ENCODE data around the gene G6PC1.
"Not testable (repeated sequence)": the region's sequence is repeated elsewhere in the genome, so short reads cannot be mapped to it uniquely, and the experiment has no call there.

The G6PC1 gene

GRCh38 chr17:42877037-42877436 lies 23.6 kb upstream of the G6PC1 start:
- H3K9ac ChIP-seq (ENCODE audit: low read length), result no peak overlapping the region
- H3K4me1 ChIP-seq (ENCODE audit: control insufficient read depth, insufficient read depth, low read length), result peaks cover 15% of the 10 kb centered on the region
- H3K27me3 ChIP-seq (ENCODE audit: control insufficient read depth, insufficient read depth, low read length), result peaks cover 23% of the 10 kb centered on the region
- H3K27ac ChIP-seq (ENCODE audit: low read depth, low read length), result no peak overlapping the region
- H3K4me3 ChIP-seq (ENCODE audit: low read depth, low read length), result no peak overlapping the region
- H3K36me3 ChIP-seq (ENCODE audit: control insufficient read depth, insufficient read depth, low read length), result no peaks in the 10 kb centered on the region
- H3K9me3 ChIP-seq (ENCODE audit: control insufficient read depth, insufficient read depth, low read depth, low read length), result no peaks in the 10 kb centered on the region

GRCh38 chr17:42878123-42878880 lies 22.3 kb upstream of the G6PC1 start:
- no peaks in the 10 kb centered on the region for H3K36me3 ChIP-seq (ENCODE audit: control insufficient read depth, insufficient read depth, low read length)
- peaks cover 15% of the 10 kb centered on the region for H3K4me1 ChIP-seq (ENCODE audit: control insufficient read depth, insufficient read depth, low read length)
- no peaks in the 10 kb centered on the region for H3K9me3 ChIP-seq (ENCODE audit: control insufficient read depth, insufficient read depth, low read depth, low read length)
- no peak overlapping the region for H3K27ac ChIP-seq (ENCODE audit: low read depth, low read length)
- H3K9ac ChIP-seq (ENCODE audit: low read length), result no peak overlapping the region
- H3K4me3 ChIP-seq (ENCODE audit: low read depth, low read length), result no peak overlapping the region
- peaks cover 23% of the 10 kb centered on the region for H3K27me3 ChIP-seq (ENCODE audit: control insufficient read depth, insufficient read depth, low read length)

GRCh38 chr17:42878924-42879595 lies 21.5 kb upstream of the G6PC1 start:
- no peaks in the 10 kb centered on the region for H3K36me3 ChIP-seq (ENCODE audit: control insufficient read depth, insufficient read depth, low read length)
- no peak overlapping the region for H3K9ac ChIP-seq (ENCODE audit: low read length)
- H3K9me3 ChIP-seq (ENCODE audit: control insufficient read depth, insufficient read depth, low read depth, low read length), result no peaks in the 10 kb centered on the region
- peaks cover 15% of the 10 kb centered on the region for H3K4me1 ChIP-seq (ENCODE audit: control insufficient read depth, insufficient read depth, low read length)
- peaks cover 23% of the 10 kb centered on the region for H3K27me3 ChIP-seq (ENCODE audit: control insufficient read depth, insufficient read depth, low read length)
- no peak overlapping the region for H3K4me3 ChIP-seq (ENCODE audit: low read depth, low read length)
- H3K27ac ChIP-seq (ENCODE audit: low read depth, low read length), result no peak overlapping the region

GRCh38 chr17:42879596-42879985 lies 21.0 kb upstream of the G6PC1 start:
- Histone ChIP-seq H3K9me3 (ENCODE audit: control insufficient read depth, insufficient read depth, low read depth, low read length) (no peaks in the 10 kb centered on the region), H3K4me3 (ENCODE audit: low read depth, low read length) (no peak overlapping the region), H3K4me1 (ENCODE audit: control insufficient read depth, insufficient read depth, low read length) (peaks cover 15% of the 10 kb centered on the region), H3K9ac (ENCODE audit: low read length) (no peak overlapping the region), H3K27ac (ENCODE audit: low read depth, low read length) (no peak overlapping the region), H3K36me3 (ENCODE audit: control insufficient read depth, insufficient read depth, low read length) (no peaks in the 10 kb centered on the region), H3K27me3 (ENCODE audit: control insufficient read depth, insufficient read depth, low read length) (peaks cover 23% of the 10 kb centered on the region)

- peaks cover 15% of the 10 kb centered on the region for H3K4me1 ChIP-seq (ENCODE audit: control insufficient read depth, insufficient read depth, low read length)
Observed at GRCh38 chr17:42880776-42881310, 19.8 kb upstream of the G6PC1 start.

GRCh38 chr17:42881706-42882105 lies 18.9 kb upstream of the G6PC1 start:
- peaks cover 23% of the 10 kb centered on the region for H3K27me3 ChIP-seq (ENCODE audit: control insufficient read depth, insufficient read depth, low read length)
- not testable (repeated sequence) for H3K27ac ChIP-seq (ENCODE audit: low read depth, low read length); H3K36me3 ChIP-seq (ENCODE audit: control insufficient read depth, insufficient read depth, low read length); H3K9ac ChIP-seq (ENCODE audit: low read length); H3K4me3 ChIP-seq (ENCODE audit: low read depth, low read length); H3K9me3 ChIP-seq (ENCODE audit: control insufficient read depth, insufficient read depth, low read depth, low read length)
- H3K4me1 ChIP-seq (ENCODE audit: control insufficient read depth, insufficient read depth, low read length), result peaks cover 15% of the 10 kb centered on the region

More at GRCh38 chr17:42880776-42881310, 19.8 kb upstream of the G6PC1 start:
- Histone ChIP-seq H3K9ac (ENCODE audit: low read length) (no peak overlapping the region), H3K4me3 (ENCODE audit: low read depth, low read length) (no peak overlapping the region), H3K27ac (ENCODE audit: low read depth, low read length) (no peak overlapping the region), H3K27me3 (ENCODE audit: control insufficient read depth, insufficient read depth, low read length) (peaks cover 23% of the 10 kb centered on the region), H3K9me3 (ENCODE audit: control insufficient read depth, insufficient read depth, low read depth, low read length) (no peaks in the 10 kb centered on the region), H3K36me3 (ENCODE audit: control insufficient read depth, insufficient read depth, low read length) (no peaks in the 10 kb centered on the region)

- H3K27me3 ChIP-seq (ENCODE audit: control insufficient read depth, insufficient read depth, low read length), result peaks cover 20% of the 10 kb centered on the region
- no peak overlapping the region for H3K4me3 ChIP-seq (ENCODE audit: low read depth, low read length)
- peaks cover 15% of the 10 kb centered on the region for H3K4me1 ChIP-seq (ENCODE audit: control insufficient read depth, insufficient read depth, low read length)
- H3K36me3 ChIP-seq (ENCODE audit: control insufficient read depth, insufficient read depth, low read length), result no peaks in the 10 kb centered on the region
- no peak overlapping the region for H3K27ac ChIP-seq (ENCODE audit: low read depth, low read length)
- no peaks in the 10 kb centered on the region for H3K9me3 ChIP-seq (ENCODE audit: control insufficient read depth, insufficient read depth, low read depth, low read length)
- H3K9ac ChIP-seq (ENCODE audit: low read length), result no peak overlapping the region
Observed at GRCh38 chr17:42882166-42882565, 18.4 kb upstream of the G6PC1 start.

- peaks cover 5% of the 10 kb centered on the region for H3K4me1 ChIP-seq (ENCODE audit: control insufficient read depth, insufficient read depth, low read length)
Observed at GRCh38 chr17:42883802-42884558, 16.6 kb upstream of the G6PC1 start.

GRCh38 chr17:42885806-42886205 lies 14.8 kb upstream of the G6PC1 start:
- not testable (repeated sequence) for H3K4me3 ChIP-seq (ENCODE audit: low read depth, low read length); H3K36me3 ChIP-seq (ENCODE audit: control insufficient read depth, insufficient read depth, low read length); H3K27me3 ChIP-seq (ENCODE audit: control insufficient read depth, insufficient read depth, low read length); H3K4me1 ChIP-seq (ENCODE audit: control insufficient read depth, insufficient read depth, low read length); H3K9ac ChIP-seq (ENCODE audit: low read length); H3K27ac ChIP-seq (ENCODE audit: low read depth, low read length); H3K9me3 ChIP-seq (ENCODE audit: control insufficient read depth, insufficient read depth, low read depth, low read length)

More at GRCh38 chr17:42883802-42884558, 16.6 kb upstream of the G6PC1 start:
- Histone ChIP-seq H3K9ac (ENCODE audit: low read length) (no peak overlapping the region), H3K27ac (ENCODE audit: low read depth, low read length) (no peak overlapping the region), H3K9me3 (ENCODE audit: control insufficient read depth, insufficient read depth, low read depth, low read length) (no peaks in the 10 kb centered on the region), H3K4me3 (ENCODE audit: low read depth, low read length) (no peak overlapping the region), H3K36me3 (ENCODE audit: control insufficient read depth, insufficient read depth, low read length) (no peaks in the 10 kb centered on the region), H3K27me3 (ENCODE audit: control insufficient read depth, insufficient read depth, low read length) (peaks cover 5% of the 10 kb centered on the region; the same call in 1 of the 2 replicates)

- Histone ChIP-seq H3K36me3 (ENCODE audit: control insufficient read depth, insufficient read depth, low read length) (no peaks in the 10 kb centered on the region), H3K27ac (ENCODE audit: low read depth, low read length) (no peak overlapping the region), H3K27me3 (ENCODE audit: control insufficient read depth, insufficient read depth, low read length) (no peaks in the 10 kb centered on the region), H3K4me1 (ENCODE audit: control insufficient read depth, insufficient read depth, low read length) (peaks cover 4% of the 10 kb centered on the region), H3K9me3 (ENCODE audit: control insufficient read depth, insufficient read depth, low read depth, low read length) (no peaks in the 10 kb centered on the region), H3K4me3 (ENCODE audit: low read depth, low read length) (no peak overlapping the region), H3K9ac (ENCODE audit: low read length) (no peak overlapping the region)
Observed at GRCh38 chr17:42886283-42887176, 14.1 kb upstream of the G6PC1 start.
